H1 (cell line): ENCODE measurements around the gene RNF126. TPM values are rescaled to one million over a fixed set of nuclear protein-coding genes. Genes with fewer than 3 reads are reported as not detected.

Experiments
- CTCF ChIA-PET: fragments of 300-600 bp; sonication (Branson Sonifier 250); formaldehyde crosslinking; loops from one replicate; lab custom pipeline; 2021; ENCODE audit not compliant: partially characterized antibody; lab: Charles Lee
- POLR2A ChIA-PET: fragments of 300-600 bp; sonication (Branson Sonifier 250); formaldehyde crosslinking; loops from one replicate; lab custom pipeline; 2021; ENCODE audit warnings: inconsistent platforms; ENCODE audit not compliant: partially characterized antibody; lab: Charles Lee
- DNase-seq, 2 experiments: peaks; one replicate each; pipeline versions ENCODE4 v3.0.0 to v3.0.0-alpha.2; 2010 to 2022; ENCODE audit warnings: low spot score in 2 of 2, low read depth in 1 of 2, mixed read lengths in 1 of 2
- FAIRE-seq: peaks from 2 replicates; lab custom pipeline; 2011; peaks lifted over from hg19 to GRCh38; lab: Jason Lieb, UNC
- H2AFZ ChIP-seq: 2 replicates; pipeline ENCODE4 v1.8.1; 2012; ENCODE audit warnings: low read length, inconsistent platforms
- H2AK5ac ChIP-seq: 2 replicates; pipeline ENCODE4 v1.6.1; 2013; ENCODE audit warnings: low read depth, low read length
- H2BK120ac ChIP-seq: replicated peaks from 2 replicates; pipeline ENCODE3; 2013; ENCODE audit warnings: low read depth, low read length, inconsistent platforms
- H2BK12ac ChIP-seq: 2 replicates; pipeline ENCODE4 v1.6.1; 2013; ENCODE audit warnings: low read depth, low read length
- H2BK15ac ChIP-seq: 2 replicates; pipeline ENCODE4 v1.6.1; 2013; ENCODE audit warnings: low read length
- H2BK20ac ChIP-seq: 2 replicates; pipeline ENCODE4 v1.6.1; 2013; ENCODE audit warnings: low read length
- H2BK5ac ChIP-seq: 2 replicates; pipeline ENCODE4 v1.6.1; 2013; ENCODE audit warnings: low read depth, low read length
- H3K14ac ChIP-seq: 2 replicates; pipeline ENCODE4 v1.6.1; 2013; ENCODE audit warnings: inconsistent platforms; ENCODE audit not compliant: insufficient read length
- H3K18ac ChIP-seq: 2 replicates; pipeline ENCODE4 v1.6.1; 2013; ENCODE audit warnings: low read length; ENCODE audit errors: extremely low read depth
- H3K23ac ChIP-seq: 2 replicates; pipeline ENCODE4 v1.6.1; 2013; ENCODE audit warnings: inconsistent platforms; ENCODE audit not compliant: insufficient read length
- H3K23me2 ChIP-seq: 2 replicates; pipeline ENCODE4 v1.6.1; 2013; ENCODE audit warnings: low read depth, low read length
- H3K27ac ChIP-seq: 2 replicates; pipeline ENCODE4 v1.6.1; 2011; ENCODE audit warnings: low read depth, low read length, inconsistent platforms
- H3K27me3 ChIP-seq, 4 experiments: replicated peaks in 1 of 4; 1 replicate in 1 of 4; 2 replicates in 3 of 4; pipeline versions ENCODE4 v1.6.1 to v1.8.1; 2011 to 2013; ENCODE audit warnings: low read length in 3 of 4, mild to moderate bottlenecking in 3 of 4, inconsistent platforms in 2 of 4, mixed read lengths in 2 of 4, moderate library complexity in 1 of 4; ENCODE audit not compliant: control insufficient read depth in 3 of 4, insufficient read depth in 3 of 4; ENCODE audit errors: extremely low read depth in 1 of 4
- H3K36me3 ChIP-seq, 4 experiments: 2 replicates each; pipeline versions ENCODE4 v1.6.1 to v1.8.1; 2011 to 2013; ENCODE audit warnings: mild to moderate bottlenecking in 4 of 4, low read length in 3 of 4, moderate library complexity in 2 of 4, control low read depth in 1 of 4, inconsistent platforms in 1 of 4; ENCODE audit not compliant: insufficient read depth in 4 of 4, control insufficient read depth in 2 of 4
- H3K4ac ChIP-seq: replicated peaks from 2 replicates; pipeline ENCODE3; 2013; ENCODE audit warnings: low read length, low read depth, mixed read lengths, inconsistent platforms; ENCODE audit not compliant: insufficient read length
- H3K4me1 ChIP-seq, 4 experiments: replicated peaks in 1 of 4; 1 replicate in 1 of 4; 2 replicates in 3 of 4; pipeline versions ENCODE4 v1.6.1 to v1.8.1; 2011 to 2013; ENCODE audit warnings: low read length in 3 of 4, inconsistent platforms in 2 of 4, mixed read lengths in 1 of 4; ENCODE audit not compliant: insufficient read depth in 4 of 4, control insufficient read depth in 3 of 4
- H3K4me2 ChIP-seq, 2 experiments: 2 replicates each; pipeline versions ENCODE4 v1.6.1 to v1.8.1; 2011 to 2013; ENCODE audit warnings: low read depth in 2 of 2, low read length in 2 of 2, control low read depth in 1 of 2, inconsistent platforms in 1 of 2, mild to moderate bottlenecking in 1 of 2; ENCODE audit not compliant: insufficient read depth in 1 of 2
- H3K4me3 ChIP-seq, 4 experiments: fragments of 200-600, 300-600 bp in 1 of 4; sonication (generic), shearing (Covaris generic), sonication (Bioruptor Twin) in 1 of 4; 2 replicates each; pipeline versions ENCODE4 v1.5.1 to v1.8.1; 2011 to 2016; ENCODE audit warnings: low read length in 4 of 4, low read depth in 3 of 4, control low read depth in 2 of 4, inconsistent platforms in 2 of 4, mild to moderate bottlenecking in 2 of 4, mixed read lengths in 1 of 4, moderate library complexity in 1 of 4; ENCODE audit not compliant: insufficient read depth in 2 of 4; ENCODE audit errors: extremely low read depth in 1 of 4
- H3K56ac ChIP-seq: replicated peaks from 2 replicates; pipeline ENCODE3; 2013; ENCODE audit warnings: low read depth, mild to moderate bottlenecking, mixed read lengths, low read length, inconsistent platforms; ENCODE audit not compliant: insufficient read length
- H3K79me1 ChIP-seq: 2 replicates; pipeline ENCODE4 v1.6.1; 2013; ENCODE audit warnings: low read depth, low read length, control low read depth
- H3K79me2 ChIP-seq, 2 experiments: 2 replicates each; pipeline versions ENCODE4 v1.6.1 to v1.8.1; 2012 to 2013; ENCODE audit warnings: low read length in 2 of 2, mild to moderate bottlenecking in 2 of 2, inconsistent platforms in 1 of 2; ENCODE audit not compliant: insufficient read depth in 2 of 2, control insufficient read depth in 1 of 2
- H3K9ac ChIP-seq, 4 experiments: replicated peaks in 1 of 4; 1 replicate in 1 of 4; 2 replicates in 3 of 4; pipeline versions ENCODE4 v1.6.1 to v1.8.1; 2011 to 2013; ENCODE audit warnings: low read depth in 3 of 4, low read length in 3 of 4, control low read depth in 2 of 4, mild to moderate bottlenecking in 2 of 4, moderate library complexity in 2 of 4, inconsistent platforms in 1 of 4; ENCODE audit errors: extremely low read depth in 1 of 4
- H3K9me3 ChIP-seq, 2 experiments: 2 replicates each; pipeline versions ENCODE4 v1.6.1 to v1.8.1; 2012 to 2013; ENCODE audit warnings: mild to moderate bottlenecking in 2 of 2, moderate library complexity in 2 of 2, control low read depth in 1 of 2, inconsistent platforms in 1 of 2, low read depth in 1 of 2, low read length in 1 of 2, mixed read lengths in 1 of 2; ENCODE audit not compliant: insufficient read depth in 2 of 2
- H4K20me1 ChIP-seq, 2 experiments: replicated peaks in 1 of 2; 2 replicates each; pipeline versions ENCODE3 to v1.8.1; 2011 to 2013; ENCODE audit warnings: inconsistent platforms in 2 of 2, low read length in 2 of 2, mild to moderate bottlenecking in 1 of 2; ENCODE audit not compliant: insufficient read depth in 2 of 2, control insufficient read depth in 1 of 2
- H4K5ac ChIP-seq: 2 replicates; pipeline ENCODE4 v1.6.1; 2013; ENCODE audit warnings: low read length, low read depth, mixed read lengths, inconsistent platforms; ENCODE audit not compliant: insufficient read length
- H4K8ac ChIP-seq: 2 replicates; pipeline ENCODE4 v1.8.0; 2013; ENCODE audit warnings: mild to moderate bottlenecking, moderate library complexity, low read length, inconsistent platforms; ENCODE audit not compliant: insufficient read depth; ENCODE audit errors: extremely low read depth
- H4K91ac ChIP-seq: replicated peaks from 2 replicates; pipeline ENCODE3; 2013; ENCODE audit warnings: low read length, mixed read lengths, inconsistent platforms; ENCODE audit not compliant: insufficient read length
- EGR1 ChIP-seq: IDR thresholded peaks from 2 replicates; pipeline ENCODE4 v1.6.1; 2011; ENCODE audit warnings: low read depth, low read length, borderline replicate concordance
- GABPA ChIP-seq: IDR thresholded peaks from 2 replicates; pipeline ENCODE4 v1.6.1; 2011; ENCODE audit warnings: mild to moderate bottlenecking, low read length, moderate library complexity, borderline replicate concordance; ENCODE audit not compliant: insufficient read depth
- HDAC6 ChIP-seq: IDR thresholded peaks from one replicate; pipeline ENCODE4 v1.7.1; 2012; ENCODE audit warnings: low read depth, mild to moderate bottlenecking, inconsistent platforms, low read length, moderate library complexity
- JUN ChIP-seq: IDR thresholded peaks from 2 replicates; pipeline ENCODE4 v1.6.1; 2011; ENCODE audit warnings: low read depth, mild to moderate bottlenecking, improper control_type of control experiment, low read length
- MAFK ChIP-seq: IDR thresholded peaks from 2 replicates; pipeline ENCODE4 v1.6.1; 2012; ENCODE audit warnings: low read depth, mild to moderate bottlenecking, improper control_type of control experiment, low read length
- MAX ChIP-seq: IDR thresholded peaks from 2 replicates; pipeline ENCODE4 v1.6.1; 2012; ENCODE audit warnings: inconsistent platforms
- NRF1 ChIP-seq: IDR thresholded peaks from 2 replicates; pipeline ENCODE4 v1.6.1; 2011; ENCODE audit warnings: mild to moderate bottlenecking, low read depth, low read length, improper control_type of control experiment
- RXRA ChIP-seq: IDR thresholded peaks from 2 replicates; pipeline ENCODE4 v1.6.1; 2011; ENCODE audit warnings: low read depth, mild to moderate bottlenecking, low read length, moderate library complexity; ENCODE audit not compliant: insufficient read depth
- SIX5 ChIP-seq: IDR thresholded peaks from 2 replicates; pipeline ENCODE4 v1.6.1; 2011; ENCODE audit warnings: mild to moderate bottlenecking, low read depth, low read length
- SUZ12 ChIP-seq: fragments of 200-600 bp; sonication (generic); IDR thresholded peaks from 2 replicates; pipeline ENCODE4 v1.6.1; 2012; ENCODE audit warnings: mild to moderate bottlenecking, inconsistent platforms, low read length, moderate library complexity, mixed read lengths
- TAF7 ChIP-seq: optimal IDR thresholded peaks from 2 replicates; pipeline ENCODE3; 2011; ENCODE audit warnings: low read depth, mild to moderate bottlenecking, inconsistent platforms, low read length, moderate library complexity, borderline replicate concordance
- ZNF274 ChIP-seq: IDR thresholded peaks from 2 replicates; pipeline ENCODE4 v1.7.0; 2012; ENCODE audit warnings: low read length, borderline replicate concordance; ENCODE audit errors: extremely low read depth
- WGBS, 2 experiments: shearing (Covaris generic) in 1 of 2; methylation state at CpG; one replicate each; pipeline versions ENCODE4 v1.1.6 to v1.1.7; 2013 to 2015; ENCODE audit warnings: low lambda C conversion rate in 2 of 2, mixed read lengths in 2 of 2, inconsistent platforms in 1 of 2, low coverage in 1 of 2, missing lambda C conversion rate in 1 of 2; ENCODE audit not compliant: insufficient replicate concordance in 2 of 2, insufficient coverage in 1 of 2, insufficient read length in 1 of 2; ENCODE audit errors: extremely low coverage in 1 of 2, missing lambda C conversion rate in 1 of 2; 5-methylcytosine and 5-hydroxymethylcytosine counted together
- polyA plus RNA-seq, 7 experiments: library from polyadenylated mRNA; depleted of rRNA in 3 of 7; stranded (reverse) in 5 of 7; unstranded in 2 of 7; fragments of >200 nt in 5 of 7; fragments of 200-250 nt in 2 of 7; gene quantifications; 1 replicate in 5 of 7; 2 replicates in 1 of 7; 4 replicates in 1 of 7; pipeline versions ENCODE4 v1.2.1 to v1.2.3, GENCODE V29; 2011 to 2013; ENCODE audit warnings: missing spikeins in 2 of 7, mixed read lengths in 2 of 7
- total RNA-seq: library from RNA; stranded (reverse); fragmentation: NEBNext Ultra II Directional; extraction: Animal tissue kit (Norgen Biotek cat#: 25700); gene quantifications from 2 replicates; pipeline ENCODE4 v1.2.1, GENCODE V29; 2021

The RNF126 gene
- total and polyA plus RNA-seq, 2 of the 8 experiments (the other 6 are each of a cell fraction or from before 2014, with no cell fraction given) = 21.8 to 68.0 TPM

GRCh38 chr19:677601-678436 lies 14.8 kb upstream of the RNF126 start:
- Histone ChIP-seq H3K36me3 (no peaks in the 10 kb centered on the region), H4K8ac (no peak overlapping the region), H3K4me1 (peaks cover 0 to 10% (median 1%) of the 10 kb centered on the region in 4 experiments; a peak in 4 of 7 replicates), H4K5ac (no peak overlapping the region), H3K18ac (no peak overlapping the region), H3K9ac (no peak overlapping the region), H4K20me1 (peaks cover 0 to 7% of the 10 kb centered on the region in 2 experiments), H3K9me3 (no peaks in the 10 kb centered on the region), H3K14ac (no peak overlapping the region), H2AFZ (no peak overlapping the region), H3K56ac (no peak overlapping the region), H3K23me2 (peaks cover 6% of the 10 kb centered on the region; the same call in 1 of the 2 replicates), H3K4me3 (no peak overlapping the region), H3K4me2 (no peak overlapping the region), H4K91ac (no peak overlapping the region), H3K4ac (no peak overlapping the region), H3K27ac (no peak overlapping the region), H2BK20ac (no peak overlapping the region), H3K23ac (no peak overlapping the region), H2BK120ac (no peak overlapping the region), H2AK5ac (no peak overlapping the region), H2BK5ac (no peak overlapping the region), H3K27me3 (peaks cover 0 to 22% (median 10%) of the 10 kb centered on the region in 4 experiments; a peak in 5 of 7 replicates), H2BK15ac (no peak overlapping the region), H3K79me1 (0 out of 2 replicates have a peak, but pooled peaks cover 3% of the 10 kb centered on the region), H3K79me2 (no peaks in the 10 kb centered on the region), H2BK12ac (no peak overlapping the region)
- 81% methylated on average over 18 of the region's 22 CpGs; no CpG with 5 or more reads in 1 of the 2 experiments for WGBS, 2 experiments
- ChIA-PET CTCF (interaction anchor here (0.6 to 1.2 kb wide), 5 partner anchors 22 to 179 kb away, joined by 3 to 5 read pairs (median 3); no protein-coding TSS in a partner anchor), POLR2A (no interaction called here)
- FAIRE-seq = no peak
- no peak for DNase-seq
- TF ChIP-seq JUN = no peak
- TF ChIP-seq GABPA = no peak
- no peak for TF ChIP-seq SIX5
- TF ChIP-seq ZNF274 = no peak
- no peak for TF ChIP-seq RXRA
- TF ChIP-seq MAX = no peak
- no peak for TF ChIP-seq NRF1
- no peak for TF ChIP-seq TAF7
- TF ChIP-seq HDAC6 = no peak
- no peak for TF ChIP-seq MAFK
- TF ChIP-seq EGR1 = no peak
- no peak for TF ChIP-seq SUZ12
